NOMO-1 treated with dmso at 0.1 percent for 144 hours (cell line): Measurements from ENCODE around the gene HOXB6.

Experiments used
- DNase-seq: peaks from one replicate; lab custom pipeline; 2025; ENCODE audit not compliant: unreplicated experiment; lab: John Stamatoyannopoulos, UW

The HOXB6 gene

GRCh38 chr17:48555258-48556228 lies 49.2 kb downstream of the HOXB6 start:
- no peak for DNase-seq

- DNase-seq: no peak
Observed at GRCh38 chr17:48554412-48555257, 50.2 kb downstream of the HOXB6 start.

DNA sequence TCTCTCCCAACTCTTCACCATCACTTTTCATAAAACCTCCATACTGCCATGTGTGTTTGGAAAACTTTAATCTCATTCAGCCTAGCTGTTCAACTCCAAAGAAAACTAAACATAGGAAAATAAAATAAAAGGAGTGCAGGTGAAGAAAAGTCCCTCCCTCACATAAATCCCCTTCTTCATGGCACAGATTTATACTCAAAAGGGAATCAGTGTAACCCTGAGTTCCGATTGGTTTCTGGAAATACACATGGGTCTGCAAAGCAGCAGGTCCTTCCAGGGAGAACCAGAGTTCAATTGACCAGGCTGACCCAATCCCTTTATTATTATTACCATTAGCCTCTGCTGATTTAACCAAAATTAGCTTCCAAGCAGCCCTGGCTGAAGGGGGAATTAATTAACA lies 51.0 kb downstream of the HOXB6 start:
- no peak for DNase-seq

DNA sequence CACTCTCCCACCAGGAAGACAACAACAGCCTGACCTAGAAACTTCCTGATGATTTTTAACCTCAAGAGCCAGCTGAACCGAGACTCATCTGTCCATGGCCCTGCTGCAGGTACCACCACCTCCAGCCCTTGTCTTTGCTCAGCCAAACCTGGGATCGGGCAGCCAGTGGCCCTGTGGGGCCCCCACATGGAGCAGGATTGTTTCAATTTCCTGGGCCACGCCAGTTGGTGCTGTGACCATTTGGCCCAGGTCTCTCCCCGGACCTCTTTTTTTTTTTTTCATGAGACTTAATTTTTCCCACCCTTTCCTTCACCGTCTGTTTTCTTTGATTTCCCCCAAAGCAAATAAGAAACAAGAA lies 51.6 kb downstream of the HOXB6 start:
- DNase-seq: no peak

- DNase-seq: no peak
Observed at GRCh38 chr17:48552466-48553189, 52.2 kb downstream of the HOXB6 start.

DNA sequence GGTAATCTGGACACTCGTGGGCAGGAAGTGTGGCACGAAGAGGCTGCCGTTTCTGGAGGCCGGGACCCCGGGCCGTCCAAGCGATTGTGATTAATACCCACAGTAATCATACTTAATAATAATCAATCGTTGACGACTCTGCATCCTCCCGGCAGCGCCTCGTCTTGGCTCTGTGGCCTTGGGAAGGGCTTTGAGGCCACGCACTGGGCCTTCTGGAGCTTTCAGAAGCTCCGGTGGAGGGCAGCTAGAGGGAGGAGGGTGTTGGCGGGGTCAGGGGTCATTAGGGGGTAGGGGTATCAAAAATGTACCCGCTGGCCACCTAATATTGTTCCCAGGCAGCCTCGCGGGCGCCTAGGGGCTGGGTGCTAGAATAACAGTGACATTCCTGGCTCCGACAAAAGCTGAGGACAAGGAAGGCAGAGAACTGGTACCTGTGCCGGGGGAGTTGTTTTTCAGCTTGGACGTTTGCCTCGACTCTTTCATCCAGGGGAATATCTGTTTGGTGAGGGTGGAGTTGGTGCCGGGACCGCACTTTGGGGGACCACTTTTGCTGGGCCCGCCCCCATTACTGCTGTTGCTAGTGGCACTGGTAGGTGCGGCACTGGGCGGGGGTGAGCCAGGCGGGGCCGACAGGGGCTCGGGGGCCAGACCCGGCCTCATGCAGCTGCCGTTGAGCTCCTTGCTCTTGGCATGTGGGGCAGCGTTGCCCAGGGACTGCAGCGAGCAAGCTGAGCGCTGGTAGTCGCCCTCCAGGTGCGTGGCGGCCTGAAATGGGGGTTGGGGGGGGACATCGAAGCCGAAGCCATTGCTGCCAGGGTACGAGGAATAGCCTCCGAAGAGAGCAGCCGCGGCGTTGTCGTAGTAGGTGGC lies 53.0 kb downstream of the HOXB6 start:
- no peak for DNase-seq

GRCh38 chr17:48551214-48551555 lies 53.6 kb downstream of the HOXB6 start:
- no peak for DNase-seq

- DNase-seq: no peak
Observed at GRCh38 chr17:48550502-48551213, 54.1 kb downstream of the HOXB6 start.

DNA sequence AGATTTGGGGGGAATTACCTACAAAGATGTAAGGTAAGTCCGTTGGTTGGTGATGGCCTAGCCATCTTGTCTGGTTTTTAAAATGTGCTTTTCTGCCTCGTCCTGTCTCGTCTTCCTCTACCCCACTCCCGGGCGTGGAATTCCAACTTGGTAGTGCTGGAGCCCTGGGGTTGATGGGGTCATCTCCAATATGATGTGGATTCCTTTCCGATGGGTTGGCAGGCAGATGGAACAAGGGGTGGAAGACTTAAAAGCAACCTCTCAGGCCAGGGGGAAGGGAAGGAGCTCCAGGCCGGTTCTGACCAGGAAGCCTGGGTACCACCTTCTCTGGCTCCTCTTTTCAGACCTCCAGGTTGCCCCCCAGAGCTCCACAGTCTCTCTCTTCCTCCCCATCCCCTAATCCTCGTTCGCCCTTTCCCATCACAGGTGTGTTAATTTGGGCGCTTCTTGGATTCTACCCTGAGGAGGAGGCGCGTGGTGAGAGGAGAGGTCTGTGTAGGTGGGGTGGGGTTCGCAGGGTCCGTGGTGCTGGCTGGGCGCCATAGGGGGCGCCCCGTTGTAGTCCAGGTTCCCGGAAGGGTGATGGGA lies 54.8 kb downstream of the HOXB6 start:
- DNase-seq: no peak

- no peak for DNase-seq
Observed at GRCh38 chr17:48549281-48549630, 55.5 kb downstream of the HOXB6 start.

DNA sequence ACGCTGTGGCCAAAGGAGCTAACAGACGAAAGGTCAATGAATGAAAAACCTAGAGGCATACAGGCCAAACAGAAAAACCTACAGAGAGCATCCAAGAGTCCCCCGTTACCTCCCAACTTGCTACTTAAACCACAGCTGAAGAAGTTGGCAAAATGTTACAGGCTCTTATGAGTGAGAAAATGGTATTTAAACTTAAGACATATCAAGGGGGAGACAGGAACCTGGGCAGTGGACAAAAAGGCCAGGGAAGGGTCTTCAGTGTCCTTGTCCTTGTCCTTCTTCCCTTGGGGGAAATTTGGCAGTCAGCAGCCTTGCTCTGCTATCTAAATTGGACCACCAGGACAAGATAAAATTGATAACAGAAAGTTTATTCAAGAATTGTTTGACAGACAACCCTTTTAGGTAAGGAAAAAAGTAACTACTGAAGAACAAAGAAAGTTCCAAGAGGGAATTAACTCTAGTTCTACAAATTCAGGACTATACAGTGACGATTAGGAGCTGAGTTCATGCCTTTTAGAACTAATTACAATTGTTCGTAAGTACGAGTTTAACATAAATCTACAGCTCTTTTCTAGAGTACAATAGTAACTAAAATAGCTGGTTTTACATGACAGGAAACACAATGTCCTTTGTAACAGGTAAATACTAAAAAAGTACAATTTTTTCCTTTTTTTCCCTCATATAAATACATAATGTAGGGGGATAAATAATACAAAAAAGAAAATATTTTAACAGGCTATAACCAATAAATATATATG lies 56.1 kb downstream of the HOXB6 start:
- DNase-seq: no peak

DNA sequence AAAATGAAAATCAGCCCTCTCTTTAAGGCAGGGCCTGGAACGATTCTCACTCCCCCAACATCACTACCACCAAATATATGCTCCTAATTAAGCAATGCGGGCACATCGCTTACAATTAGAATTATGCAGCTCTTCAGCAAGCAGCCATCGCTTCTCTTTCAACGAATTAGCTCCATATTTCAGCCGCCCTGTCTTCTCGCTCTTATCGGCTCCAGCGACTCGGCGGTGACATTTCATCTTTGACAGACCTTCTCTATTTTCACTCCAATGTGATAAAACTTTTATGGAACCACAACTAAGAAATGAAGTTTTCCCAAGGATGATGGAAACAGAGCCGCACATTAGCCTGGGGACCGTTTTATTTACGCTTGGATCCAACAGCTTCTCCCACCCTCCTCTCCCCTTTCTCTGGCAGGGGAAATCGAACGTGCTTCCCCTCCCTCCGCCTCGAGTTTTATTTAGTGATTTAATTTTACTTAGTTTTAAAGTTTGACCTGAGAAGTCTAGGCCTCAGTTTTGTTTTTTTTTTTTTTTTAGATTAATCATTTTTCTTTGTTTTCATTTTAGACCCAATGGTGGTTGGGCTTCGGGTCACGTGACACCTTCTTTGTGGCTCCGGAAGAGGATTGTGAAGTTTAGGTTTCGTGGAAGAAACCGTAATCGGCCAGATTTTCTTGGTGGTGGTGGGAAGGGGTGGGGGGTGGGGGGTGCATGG lies 56.8 kb downstream of the HOXB6 start:
- DNase-seq: no peak

- DNase-seq: no peak
Observed at GRCh38 chr17:48546924-48547807, 57.6 kb downstream of the HOXB6 start.

DNA sequence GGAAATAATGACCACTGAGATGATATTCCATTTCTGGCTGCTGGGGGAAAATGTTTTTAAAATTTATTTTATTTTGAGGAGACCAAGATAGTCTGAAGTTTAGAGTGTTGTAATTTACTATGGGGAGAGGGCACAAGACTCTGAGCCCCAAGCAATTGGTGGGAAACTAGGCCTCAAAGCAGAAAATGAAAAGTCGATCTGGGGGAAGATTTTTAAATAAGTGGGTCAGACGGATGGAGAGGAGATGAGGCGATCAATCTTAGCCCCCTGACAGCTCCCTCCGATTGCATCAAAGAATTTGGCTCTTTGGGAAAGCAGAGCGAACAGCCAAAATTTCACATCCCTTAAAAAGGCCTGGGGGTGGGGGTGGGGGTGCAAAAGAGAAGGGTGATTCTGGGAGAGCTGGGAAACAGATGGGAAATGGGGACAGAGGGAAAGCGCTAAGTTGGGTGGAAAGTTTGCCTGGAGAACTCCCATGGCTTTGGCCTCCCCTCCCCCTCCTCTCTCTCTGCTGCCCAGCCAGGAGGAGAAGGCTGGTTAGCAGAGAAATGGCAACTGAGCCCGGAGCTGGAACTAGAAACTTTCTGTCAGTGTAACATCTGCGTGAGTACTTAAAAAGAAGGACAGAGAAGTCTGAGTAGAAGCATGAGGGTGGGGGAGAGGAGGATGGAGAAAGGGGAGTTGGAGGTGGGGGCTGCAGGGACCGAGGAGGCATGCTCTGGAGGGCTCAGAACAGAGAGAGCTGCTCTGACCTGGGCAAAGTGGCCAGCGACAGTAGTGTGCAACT lies 58.5 kb downstream of the HOXB6 start:
- DNase-seq: no peak
